ENCODE results near the gene MPP4.

DNA sequence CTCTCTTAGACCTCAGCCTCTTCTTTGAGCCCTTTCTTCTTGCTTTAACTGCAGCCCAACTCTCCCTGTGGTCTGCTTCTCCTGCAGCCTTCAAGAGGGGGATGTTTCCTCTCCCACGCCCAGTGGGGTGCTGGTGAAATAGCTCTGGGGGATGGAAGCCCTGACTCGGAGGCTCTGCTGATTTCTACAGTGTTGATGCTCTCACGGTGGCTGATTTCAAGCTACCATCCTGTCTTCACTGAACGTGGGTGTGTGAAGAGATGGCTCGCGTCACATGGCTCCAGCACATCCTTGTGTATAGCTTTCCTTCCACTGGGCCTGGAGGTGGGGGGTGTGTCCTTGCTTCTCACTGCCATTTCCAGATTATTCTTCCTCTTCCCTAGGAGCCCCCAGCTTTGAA lies 20.0 kb downstream of the MPP4 start:
- TF ChIP-seq, protein P1, sequence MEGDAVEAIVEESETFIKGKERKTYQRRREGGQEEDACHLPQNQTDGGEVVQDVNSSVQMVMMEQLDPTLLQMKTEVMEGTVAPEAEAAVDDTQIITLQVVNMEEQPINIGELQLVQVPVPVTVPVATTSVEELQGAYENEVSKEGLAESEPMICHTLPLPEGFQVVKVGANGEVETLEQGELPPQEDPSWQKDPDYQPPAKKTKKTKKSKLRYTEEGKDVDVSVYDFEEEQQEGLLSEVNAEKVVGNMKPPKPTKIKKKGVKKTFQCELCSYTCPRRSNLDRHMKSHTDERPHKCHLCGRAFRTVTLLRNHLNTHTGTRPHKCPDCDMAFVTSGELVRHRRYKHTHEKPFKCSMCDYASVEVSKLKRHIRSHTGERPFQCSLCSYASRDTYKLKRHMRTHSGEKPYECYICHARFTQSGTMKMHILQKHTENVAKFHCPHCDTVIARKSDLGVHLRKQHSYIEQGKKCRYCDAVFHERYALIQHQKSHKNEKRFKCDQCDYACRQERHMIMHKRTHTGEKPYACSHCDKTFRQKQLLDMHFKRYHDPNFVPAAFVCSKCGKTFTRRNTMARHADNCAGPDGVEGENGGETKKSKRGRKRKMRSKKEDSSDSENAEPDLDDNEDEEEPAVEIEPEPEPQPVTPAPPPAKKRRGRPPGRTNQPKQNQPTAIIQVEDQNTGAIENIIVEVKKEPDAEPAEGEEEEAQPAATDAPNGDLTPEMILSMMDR (IDR thresholded peaks at IDR 0.05; ENCODE audit: low read depth, low read length) = no peak
- TF ChIP-seq EZH2phosphoT487 (IDR thresholded peaks at IDR 0.05; ENCODE audit: low read depth) = no peak
